Mesodermal cell (in vitro differentiated cells): ENCODE results near the gene MUC6.
"Not testable (repeated sequence)": the region's sequence is repeated elsewhere in the genome, so short reads cannot be mapped to it uniquely, and the experiment has no call there.

Experiments
- H3K27ac ChIP-seq: 2 replicates; pipeline ENCODE4 v1.7.0; 2013; ENCODE audit warnings: mild to moderate bottlenecking, low read depth, low read length, moderate library complexity; ENCODE audit not compliant: severe bottlenecking
- H3K36me3 ChIP-seq: 2 replicates; pipeline ENCODE4 v1.7.1; 2013; ENCODE audit warnings: mild to moderate bottlenecking, low read length, moderate library complexity; ENCODE audit not compliant: control insufficient read depth, insufficient read depth
- H3K4me1 ChIP-seq: one replicate; pipeline ENCODE4 v1.7.1; 2013; ENCODE audit warnings: mild to moderate bottlenecking, low read length; ENCODE audit not compliant: insufficient read depth, control insufficient read depth, poor library complexity, severe bottlenecking
- H3K4me3 ChIP-seq: 2 replicates; pipeline ENCODE4 v1.7.0; 2013; ENCODE audit warnings: low read length, control low read depth, mild to moderate bottlenecking; ENCODE audit not compliant: insufficient read depth, poor library complexity, severe bottlenecking; ENCODE audit errors: extremely low read depth
- H3K9me3 ChIP-seq: 2 replicates; pipeline ENCODE4 v1.7.1; 2013; ENCODE audit warnings: mild to moderate bottlenecking, low read length, moderate library complexity; ENCODE audit not compliant: control insufficient read depth
- WGBS, 2 experiments: methylation state at CpG; one replicate each; pipeline ENCODE4 v1.1.5; 2013; ENCODE audit warnings: missing lambda C conversion rate in 2 of 2; ENCODE audit not compliant: insufficient coverage in 2 of 2; 5-methylcytosine and 5-hydroxymethylcytosine counted together

Gene MUC6

DNA sequence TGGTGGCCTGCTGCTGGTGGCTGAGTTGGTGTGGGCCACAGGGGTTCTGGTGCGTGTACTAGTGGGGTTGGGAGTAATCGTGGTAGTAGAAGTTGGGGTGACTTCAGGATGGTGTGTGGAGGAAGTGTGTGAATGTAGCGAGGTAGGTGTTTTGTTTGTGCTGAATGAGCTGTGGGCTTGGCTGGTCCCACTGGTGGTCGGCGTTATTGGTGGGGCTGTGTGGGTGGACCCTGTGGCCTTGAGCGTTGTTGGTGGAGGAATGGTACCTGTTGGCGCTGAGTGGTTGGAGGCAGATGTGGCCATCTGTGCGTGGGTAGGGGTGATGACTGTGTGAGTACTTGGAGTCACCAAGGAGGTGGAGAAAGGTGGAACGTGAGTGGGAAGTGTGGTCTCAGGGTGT lies 18.4 kb downstream of the MUC6 start:
- Histone ChIP-seq H3K36me3 (peaks cover 6% of the 10 kb centered on the region), H3K4me3 (no peak overlapping the region), H3K9me3 (peaks cover 7% of the 10 kb centered on the region), H3K27ac (no peak overlapping the region), H3K4me1 (no peaks in the 10 kb centered on the region)
- 95% methylated on average over 9 of the region's 9 CpGs for WGBS, 2 experiments

DNA sequence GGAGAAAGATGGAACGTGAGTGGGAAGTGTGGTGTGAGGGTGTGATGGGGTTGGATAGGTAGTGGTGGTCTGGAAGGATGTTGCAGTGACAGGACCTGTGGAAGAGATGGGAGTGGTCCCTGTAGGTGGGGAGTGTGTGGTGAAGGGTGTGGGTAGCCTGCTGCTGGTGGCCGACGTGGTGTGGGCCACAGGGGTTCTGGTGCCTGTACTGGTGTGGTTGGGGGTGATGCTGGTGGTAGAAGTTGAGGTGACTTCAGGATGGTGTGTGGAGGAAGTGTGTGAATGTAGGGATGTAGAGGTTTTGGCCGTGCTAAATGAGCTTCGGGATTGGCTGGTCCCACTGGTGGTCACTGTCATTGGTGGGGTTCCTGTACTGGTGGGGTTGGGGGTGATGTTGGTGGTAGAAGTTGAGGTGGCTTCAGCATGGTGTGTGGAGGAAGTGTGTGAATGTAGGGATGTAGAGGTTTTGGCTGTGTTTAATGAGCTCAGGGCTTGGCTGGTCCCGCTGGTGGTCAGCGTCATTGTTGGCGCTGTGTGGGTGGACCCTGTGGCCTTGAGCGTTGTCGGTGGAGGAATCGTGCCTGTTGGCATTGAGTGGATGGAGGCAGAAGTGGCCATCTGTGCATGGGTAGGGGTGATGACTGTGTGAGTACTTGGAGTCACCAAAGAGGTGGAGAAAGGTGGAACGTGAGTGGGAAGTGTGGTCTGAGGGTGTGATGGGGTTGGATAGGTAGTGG lies 19.1 kb downstream of the MUC6 start:
- 88 to 90% methylated on average over 12 of the region's 12 CpGs for WGBS, 2 experiments
- Histone ChIP-seq H3K9me3 (peaks cover 7% of the 10 kb centered on the region), H3K4me3 (no peak overlapping the region), H3K4me1 (no peaks in the 10 kb centered on the region), H3K36me3 (peaks cover 11% of the 10 kb centered on the region), H3K27ac (no peak overlapping the region)

- not testable (repeated sequence) for H3K4me1 ChIP-seq, H3K9me3 ChIP-seq, H3K27ac ChIP-seq, H3K4me3 ChIP-seq
- H3K36me3 ChIP-seq: peaks cover 19% of the 10 kb centered on the region
- 64 to 71% methylated on average over 7 of the region's 7 CpGs for WGBS, 2 experiments
These were observed 19.9 kb downstream of the MUC6 start for GRCh38 chr11:1016610-1017126.

DNA sequence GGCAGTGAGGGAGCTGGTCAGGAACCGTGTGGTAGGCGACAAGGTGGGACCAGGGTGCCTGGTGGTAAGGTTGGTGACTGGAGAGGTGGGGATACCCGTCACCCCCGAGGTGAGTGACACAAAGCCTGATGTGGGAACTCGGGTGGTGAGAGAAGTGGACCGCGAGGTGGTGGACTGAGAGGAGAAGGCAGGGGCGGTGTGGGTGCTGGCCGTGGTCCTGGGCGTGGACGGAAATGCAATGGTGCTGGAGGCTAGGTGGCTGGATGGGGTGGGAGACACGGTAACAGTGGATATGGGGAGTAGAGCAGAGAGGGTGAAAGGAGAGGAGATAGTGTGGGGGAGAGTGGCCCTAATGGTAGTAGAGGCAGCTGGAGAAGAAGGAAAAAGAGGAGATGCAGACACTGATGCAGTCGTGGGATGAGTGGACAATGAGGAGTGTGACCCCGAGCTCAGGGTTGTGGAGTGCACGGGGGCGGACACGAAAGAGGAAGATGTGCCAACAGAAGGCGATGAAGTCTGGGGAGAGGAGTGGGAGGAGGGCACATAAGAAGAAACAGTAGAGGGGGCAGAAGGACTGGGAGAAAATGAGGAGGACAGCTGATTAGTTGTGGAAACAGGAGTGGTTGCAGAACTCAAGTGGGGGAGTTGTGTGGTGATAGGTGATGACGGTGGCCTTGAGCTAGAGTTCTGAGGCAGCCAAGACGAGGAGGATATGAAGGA lies 20.5 kb downstream of the MUC6 start:
- peaks cover 26% of the 10 kb centered on the region for H3K36me3 ChIP-seq
- 96 to 98% methylated on average over 20 of the region's 20 CpGs for WGBS, 2 experiments
- no peak overlapping the region for H3K27ac ChIP-seq
- peaks cover 7% of the 10 kb centered on the region for H3K9me3 ChIP-seq
- no peak overlapping the region for H3K4me3 ChIP-seq
- H3K4me1 ChIP-seq: no peaks in the 10 kb centered on the region

DNA sequence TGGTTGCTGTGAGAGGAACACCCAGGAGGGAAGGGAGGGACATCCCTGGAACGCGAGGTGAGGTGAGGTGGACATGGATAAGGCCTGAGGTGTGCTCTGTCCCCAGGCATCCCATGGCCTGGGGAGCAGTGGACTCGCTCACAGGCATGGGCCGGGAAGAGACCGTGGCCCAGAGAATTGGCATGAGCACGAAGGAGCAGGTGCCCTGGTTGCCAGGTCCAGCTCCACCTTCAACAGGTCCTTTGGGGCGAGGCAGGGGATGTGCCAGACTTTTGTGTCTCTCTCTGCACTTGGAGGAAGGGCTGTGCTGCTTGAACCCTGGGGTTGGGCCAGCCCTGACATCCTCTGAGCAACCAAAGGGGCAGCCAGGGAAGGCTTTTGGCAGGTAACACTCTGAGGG lies 21.5 kb downstream of the MUC6 start:
- Histone ChIP-seq H3K4me3 (no peak overlapping the region), H3K27ac (no peak overlapping the region), H3K4me1 (no peaks in the 10 kb centered on the region), H3K36me3 (peaks cover 35% of the 10 kb centered on the region), H3K9me3 (peaks cover 7% of the 10 kb centered on the region)
- WGBS, 2 experiments: 91 to 93% methylated on average over 7 of the region's 7 CpGs

DNA sequence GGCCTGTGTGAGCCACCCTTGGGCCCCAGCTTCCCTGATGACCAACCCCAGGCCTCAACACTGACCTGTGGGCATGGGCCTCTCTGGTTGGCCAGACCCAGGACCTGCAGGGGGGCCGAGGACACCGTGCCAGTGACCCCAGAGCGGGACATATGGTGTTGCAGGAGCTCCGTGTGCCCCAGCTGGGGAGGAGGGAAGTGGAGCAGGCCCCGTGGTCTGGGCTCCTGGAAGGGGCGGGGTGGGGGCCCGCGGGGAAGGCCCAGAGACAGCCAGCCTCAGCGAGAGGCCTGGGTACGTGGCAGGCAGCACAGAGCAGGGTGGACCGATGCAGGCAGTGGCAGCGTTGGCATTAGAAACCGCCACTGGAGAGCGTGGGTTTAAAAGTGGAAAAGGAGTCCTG lies 22.2 kb downstream of the MUC6 start:
- Histone ChIP-seq H3K36me3 (peaks cover 41% of the 10 kb centered on the region), H3K9me3 (peaks cover 7% of the 10 kb centered on the region), H3K4me3 (no peak overlapping the region), H3K4me1 (no peaks in the 10 kb centered on the region), H3K27ac (no peak overlapping the region)
- 93 to 96% methylated on average over 13 to 14 of the region's 14 CpGs for WGBS, 2 experiments

DNA sequence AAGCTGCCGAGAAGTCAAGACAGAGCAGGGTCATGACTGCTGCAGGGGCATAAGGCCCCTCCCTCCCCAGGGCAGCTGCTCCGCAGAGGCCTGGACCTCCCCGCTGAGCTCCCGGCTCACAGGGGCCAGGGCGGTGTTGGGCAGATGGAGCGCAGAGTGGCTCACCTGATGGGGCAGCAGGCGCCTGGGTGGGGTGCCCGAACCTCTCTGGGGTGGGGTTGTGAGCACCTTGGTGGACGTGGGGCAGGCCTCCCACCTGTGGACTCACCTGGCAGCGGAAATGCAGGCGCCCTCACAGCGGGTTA lies 22.9 kb downstream of the MUC6 start:
- Histone ChIP-seq H3K4me3 (no peak overlapping the region), H3K27ac (no peak overlapping the region), H3K4me1 (no peaks in the 10 kb centered on the region), H3K36me3 (peaks cover 47% of the 10 kb centered on the region), H3K9me3 (peaks cover 7% of the 10 kb centered on the region)
- 92 to 95% methylated on average over 12 of the region's 12 CpGs for WGBS, 2 experiments

GRCh38 chr11:1012740-1013630 lies 23.5 kb downstream of the MUC6 start:
- Histone ChIP-seq H3K27ac (no peak overlapping the region), H3K4me1 (no peaks in the 10 kb centered on the region), H3K9me3 (peaks cover 7% of the 10 kb centered on the region), H3K4me3 (no peak overlapping the region), H3K36me3 (peaks cover 53% of the 10 kb centered on the region)
- WGBS, 2 experiments: 93 to 96% methylated on average over 19 to 26 of the region's 28 CpGs

DNA sequence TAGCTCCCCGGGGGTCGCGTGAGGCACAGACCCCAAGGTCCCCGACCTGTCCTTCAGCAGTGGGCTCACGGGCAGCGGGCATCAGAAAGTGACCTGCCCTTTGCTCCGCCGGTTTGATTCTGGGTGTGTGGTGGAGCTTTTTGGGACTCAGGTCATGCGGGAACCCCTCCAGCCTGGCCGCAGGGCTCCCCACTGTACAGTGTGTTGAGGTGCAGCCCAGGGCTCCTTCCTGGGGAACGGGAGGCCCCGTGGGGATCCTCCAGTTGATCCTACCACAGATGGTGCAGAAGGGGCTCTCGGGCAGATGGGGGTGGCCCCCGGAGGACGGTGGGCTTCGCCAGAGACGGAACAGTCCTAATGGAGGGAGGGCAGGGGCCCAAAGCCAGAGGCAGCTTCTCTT lies 24.2 kb downstream of the MUC6 start:
- Histone ChIP-seq H3K4me3 (no peak overlapping the region), H3K27ac (no peak overlapping the region), H3K9me3 (peaks cover 5% of the 10 kb centered on the region), H3K36me3 (peaks cover 58% of the 10 kb centered on the region), H3K4me1 (no peaks in the 10 kb centered on the region)
- 94 to 98% methylated on average over 14 to 17 of the region's 17 CpGs for WGBS, 2 experiments

DNA sequence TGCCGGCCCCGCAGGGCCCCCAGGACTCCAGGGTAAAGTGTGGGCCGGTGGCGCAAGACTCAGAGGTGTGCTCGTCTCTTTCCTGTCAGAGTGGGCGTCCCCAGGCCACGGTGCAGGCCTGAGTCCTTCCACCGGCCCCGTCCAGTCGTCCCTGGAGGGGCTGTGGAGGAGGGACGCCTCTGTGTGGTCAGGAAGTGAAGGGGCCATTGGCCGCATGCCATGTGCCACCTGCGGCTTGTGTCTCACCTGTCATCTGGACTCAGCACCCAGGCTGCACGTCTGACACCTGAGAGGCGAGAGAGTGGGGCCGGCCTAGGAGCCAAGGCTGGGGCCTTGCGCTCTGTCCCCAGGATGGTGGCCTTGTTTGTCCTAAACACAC lies 25.2 kb downstream of the MUC6 start:
- H3K36me3 ChIP-seq: peaks cover 68% of the 10 kb centered on the region
- H3K27ac ChIP-seq: no peak overlapping the region
- no peaks in the 10 kb centered on the region for H3K4me1 ChIP-seq
- H3K4me3 ChIP-seq: no peak overlapping the region
- WGBS, 2 experiments: 98% methylated on average over 17 of the region's 17 CpGs
- no peaks in the 10 kb centered on the region for H3K9me3 ChIP-seq
